HUDEP-2 (cell line): ENCODE data around the gene FRA10AC1.

Experiments used
- DNase-seq, 76 experiments: peaks; one replicate each; lab custom pipeline; 2025; ENCODE audit not compliant: unreplicated experiment in 76 of 76; lab: John Stamatoyannopoulos, UW

FRA10AC1 gene

DNA sequence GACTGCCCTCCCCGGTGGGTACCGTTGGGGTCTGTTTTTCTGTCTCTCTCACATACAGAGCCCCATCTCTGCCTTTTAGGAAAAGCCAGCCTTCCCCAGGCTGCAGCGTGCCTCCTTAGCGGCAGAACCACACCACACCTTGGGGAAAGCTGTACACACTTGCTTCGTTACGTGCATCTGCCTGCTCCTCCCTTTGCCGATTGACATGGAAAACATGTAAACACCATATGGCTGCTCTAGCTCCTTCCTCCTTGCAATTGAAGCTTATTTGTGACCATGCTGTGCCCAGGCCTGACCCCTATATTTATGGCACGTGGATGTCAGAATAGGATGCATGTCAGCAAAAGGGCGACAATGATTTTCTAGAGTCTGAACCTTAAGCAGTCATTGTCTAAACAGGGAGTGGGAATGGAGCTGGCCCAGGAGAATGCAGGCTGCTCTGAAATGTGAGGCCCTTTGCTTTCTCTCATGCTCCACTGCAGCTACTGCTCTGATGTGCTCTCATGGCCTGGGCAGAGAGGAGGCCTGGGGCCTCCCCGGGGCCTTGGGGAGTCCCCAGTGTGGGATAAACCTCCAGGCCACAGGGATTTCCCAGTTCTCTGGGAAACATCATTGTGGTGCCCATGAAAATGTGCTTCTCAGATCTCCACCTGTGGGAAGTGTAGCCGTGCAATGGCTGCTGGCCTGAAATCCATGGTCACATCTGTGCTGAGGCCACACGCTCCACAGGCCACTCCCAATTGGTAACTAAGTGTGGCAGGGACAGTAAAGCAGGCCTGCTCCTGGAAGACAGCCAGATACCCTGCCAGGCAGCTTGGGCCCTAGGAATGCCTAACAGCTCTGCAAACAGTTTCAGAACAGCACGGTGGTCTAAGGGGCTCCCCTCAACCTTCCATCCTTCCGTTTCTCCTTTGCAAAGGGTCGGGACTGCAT is 71.5 kb downstream of the FRA10AC1 start:
- no peak for DNase-seq

DNA sequence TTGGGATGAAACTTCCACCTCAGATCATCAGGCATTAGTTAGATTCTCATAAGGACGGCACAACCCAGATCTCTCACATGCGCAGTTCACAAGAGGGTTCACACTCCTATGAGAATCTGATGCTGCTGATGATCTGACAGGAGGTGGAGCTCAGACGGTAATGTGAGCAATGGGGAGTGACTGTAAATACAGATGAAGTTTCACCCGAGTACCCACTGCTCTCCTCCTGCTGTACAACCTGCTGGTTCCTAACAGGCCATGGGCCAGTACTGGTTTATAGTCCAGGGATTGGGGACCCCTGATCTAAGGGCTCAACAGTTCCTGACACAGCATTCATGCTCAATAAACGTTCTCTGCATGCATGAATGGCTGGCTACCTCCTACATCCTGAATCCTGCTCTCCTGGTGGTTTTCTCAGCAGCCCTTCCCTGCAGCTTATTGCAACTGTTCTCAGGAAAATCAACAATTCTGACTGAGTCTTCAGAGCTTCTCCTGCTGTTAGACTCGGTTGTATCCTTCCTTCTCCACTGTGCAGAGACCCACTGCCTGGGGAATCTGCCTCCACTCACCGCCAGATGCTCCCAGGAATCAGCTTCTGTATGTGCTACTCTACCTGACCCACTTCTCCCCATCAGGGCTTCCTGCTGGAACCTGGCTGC is 72.6 kb downstream of the FRA10AC1 start:
- DNase-seq: no peak

DNA sequence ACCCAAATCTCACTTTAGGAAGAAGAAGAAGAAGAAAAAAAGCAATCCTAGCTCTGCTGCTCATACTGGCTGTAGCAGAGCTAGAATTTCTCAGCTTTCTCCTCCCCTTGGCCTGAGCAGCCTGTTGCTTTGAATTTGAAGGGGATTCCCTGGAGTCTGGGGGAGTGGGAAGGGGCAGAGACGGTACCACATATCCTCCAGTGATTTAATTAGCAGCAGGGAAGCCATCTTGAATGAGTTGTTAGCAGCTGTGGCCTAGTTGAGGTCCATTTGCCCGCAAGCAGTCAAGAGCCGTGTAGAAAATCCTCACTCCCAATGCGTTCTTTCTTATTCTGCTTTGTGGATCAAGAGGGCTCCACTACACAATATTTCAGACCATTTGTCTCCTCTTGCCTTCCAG is 73.5 kb downstream of the FRA10AC1 start:
- DNase-seq: no peak

DNA sequence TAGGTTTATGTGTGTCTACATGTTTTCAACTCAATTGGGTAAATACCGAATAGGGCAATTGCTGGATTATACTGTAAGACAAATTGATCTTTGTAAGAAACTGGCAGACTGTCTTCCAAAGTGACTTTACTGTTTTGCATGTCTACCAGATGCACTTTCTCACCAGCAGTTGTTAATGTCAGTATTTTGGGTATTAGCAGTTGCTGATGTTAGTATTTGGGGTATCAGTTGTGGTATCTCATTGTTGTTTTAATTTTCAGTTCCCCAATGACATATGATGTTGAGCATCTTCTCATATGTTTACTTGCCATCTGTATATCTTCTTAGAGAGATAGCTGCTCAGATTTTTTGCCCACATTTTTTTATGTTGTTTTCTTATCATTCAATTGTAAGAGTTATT is 79.5 kb downstream of the FRA10AC1 start:
- no peak for DNase-seq

- no peak for DNase-seq
Measured at GRCh38 chr10:93620925-93621324, 81.5 kb downstream of the FRA10AC1 start.
